ENCODE data around the gene FOXE3.

DNA sequence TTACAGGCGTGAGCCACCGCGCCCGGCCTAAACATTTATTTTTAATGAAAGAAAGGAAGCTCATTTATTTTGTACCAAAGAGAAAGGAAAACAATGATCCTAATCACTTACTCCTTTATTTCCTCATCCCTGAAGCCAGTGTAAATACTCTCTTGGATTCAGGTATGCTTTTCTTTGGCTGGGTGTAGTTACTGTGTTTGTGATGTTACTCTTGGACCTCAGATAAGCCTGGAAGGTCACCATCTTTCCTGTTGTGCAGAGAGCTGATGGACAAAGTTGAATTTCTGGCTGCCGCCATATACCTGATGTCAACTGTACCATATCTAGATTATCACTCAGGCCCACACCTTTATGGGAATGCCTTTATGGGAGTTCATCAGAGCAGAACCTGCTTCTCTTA is 35.4 kb upstream of the FOXE3 start:
- no peak for TF ChIP-seq CTCF (IDR thresholded peaks at IDR 0.05)
- no peak for TF ChIP-seq POLR2A (IDR thresholded peaks at IDR 0.05; ENCODE audit: low read depth)
- no peak for TF ChIP-seq EP300 (IDR thresholded peaks at IDR 0.05)

Measured in esophagus muscularis mucosa (tissue), 4 donors.